IMR-90 (cell line): ENCODE measurements around the gene AMBRA1. TPM values are rescaled to one million over a fixed set of nuclear protein-coding genes. Genes with fewer than 3 reads are reported as not detected.

Experiments
- ATAC-seq: fragments of 200-7000 bp; cut with Tn5 transposase; 2 replicates; pipeline ENCODE4 v1.9.1; 2020; ENCODE audit warnings: low read depth, mild to moderate bottlenecking, moderate library complexity
- BruUV-seq: library from RNA; stranded (reverse); fragments of 400-500 nt; replicated peaks from 2 replicates; lab custom pipeline; 2021; lab: Mats Ljungman, UMichigan
- CTCF ChIA-PET: fragments of 300-600 bp; formaldehyde crosslinking; extraction: SDS; loops from one replicate; lab custom pipeline; 2021; ENCODE audit warnings: antibody characterized with exemption; lab: Yijun Ruan, JAX
- POLR2A ChIA-PET: fragments of 300-600 bp; sonication (Branson Sonifier 250); formaldehyde crosslinking; loops from one replicate; lab custom pipeline; 2022; ENCODE audit warnings: antibody characterized with exemption; ENCODE audit not compliant: unreplicated experiment; lab: Charles Lee
- DNase-seq: peaks from one replicate; pipeline ENCODE4 v3.0.0; 2013
- H2AFZ ChIP-seq: replicated peaks from 2 replicates; pipeline ENCODE3; 2013; ENCODE audit warnings: low read length, mild to moderate bottlenecking; ENCODE audit not compliant: poor library complexity
- H2AK5ac ChIP-seq: 2 replicates; pipeline ENCODE4 v1.6.1; 2013; ENCODE audit warnings: low read depth, low read length, inconsistent platforms
- H2AK9ac ChIP-seq: replicated peaks from 2 replicates; pipeline ENCODE3; 2013; ENCODE audit warnings: mild to moderate bottlenecking, low read depth, low read length, moderate library complexity; ENCODE audit not compliant: poor library complexity
- H2BK120ac ChIP-seq: 2 replicates; pipeline ENCODE4 v1.6.1; 2013; ENCODE audit warnings: low read depth, low read length, inconsistent platforms
- H2BK15ac ChIP-seq: 3 replicates; pipeline ENCODE4 v1.6.1; 2013; ENCODE audit warnings: low read depth, low read length, inconsistent platforms
- H2BK20ac ChIP-seq: 2 replicates; pipeline ENCODE4 v1.6.1; 2013; ENCODE audit warnings: low read depth, mild to moderate bottlenecking, inconsistent platforms, low read length, moderate library complexity
- H2BK5ac ChIP-seq: 2 replicates; pipeline ENCODE4 v1.6.1; 2013; ENCODE audit warnings: mild to moderate bottlenecking, low read depth, low read length, inconsistent platforms; ENCODE audit not compliant: poor library complexity, severe bottlenecking
- H3K14ac ChIP-seq: replicated peaks from 2 replicates; pipeline ENCODE4 v1.6.1; 2013; ENCODE audit warnings: low read depth, low read length, inconsistent platforms
- H3K18ac ChIP-seq: 2 replicates; pipeline ENCODE4 v1.6.1; 2013; ENCODE audit warnings: low read depth, low read length, control low read depth
- H3K23ac ChIP-seq: 2 replicates; pipeline ENCODE4 v1.6.1; 2013; ENCODE audit warnings: low read depth, low read length, inconsistent platforms
- H3K27ac ChIP-seq: 2 replicates; pipeline ENCODE4 v1.5.1; 2013; ENCODE audit warnings: mild to moderate bottlenecking, control low read depth, low read length; ENCODE audit not compliant: insufficient read depth
- H3K27me3 ChIP-seq: 2 replicates; pipeline ENCODE4 v1.6.1; 2013; ENCODE audit warnings: low read length; ENCODE audit not compliant: control insufficient read depth, insufficient read depth
- H3K36me3 ChIP-seq: 2 replicates; pipeline ENCODE4 v1.6.1; 2013; ENCODE audit warnings: low read length, mixed read lengths; ENCODE audit not compliant: control insufficient read depth, insufficient read depth
- H3K4ac ChIP-seq: 2 replicates; pipeline ENCODE4 v1.6.1; 2013; ENCODE audit warnings: low read depth, low read length, inconsistent platforms
- H3K4me1 ChIP-seq: 2 replicates; pipeline ENCODE4 v1.6.1; 2013; ENCODE audit warnings: low read length, mixed read lengths; ENCODE audit not compliant: control insufficient read depth, insufficient read depth
- H3K4me2 ChIP-seq: 2 replicates; pipeline ENCODE4 v1.6.1; 2013; ENCODE audit warnings: low read depth, mild to moderate bottlenecking, control low read depth, low read length, moderate library complexity
- H3K4me3 ChIP-seq: 2 replicates; pipeline ENCODE4 v1.5.1; 2013; ENCODE audit warnings: low read depth, mild to moderate bottlenecking, control low read depth, low read length, moderate library complexity; ENCODE audit not compliant: insufficient read depth
- H3K56ac ChIP-seq: 2 replicates; pipeline ENCODE4 v1.6.1; 2013; ENCODE audit warnings: low read length, inconsistent platforms; ENCODE audit not compliant: insufficient read depth; ENCODE audit errors: extremely low read depth
- H3K79me1 ChIP-seq, 2 experiments: 2 replicates each; pipeline ENCODE4 v1.6.1; 2013; ENCODE audit warnings: low read length in 2 of 2, inconsistent platforms in 1 of 2, low read depth in 1 of 2
- H3K9ac ChIP-seq: 2 replicates; pipeline ENCODE4 v1.6.1; 2013; ENCODE audit warnings: low read depth, low read length, control low read depth
- H3K9me1 ChIP-seq: 2 replicates; pipeline ENCODE4 v1.6.1; 2013; ENCODE audit warnings: low read length, inconsistent platforms; ENCODE audit not compliant: insufficient read depth
- H3K9me3 ChIP-seq: 2 replicates; pipeline ENCODE4 v1.6.1; 2013; ENCODE audit warnings: low read length; ENCODE audit not compliant: control insufficient read depth, insufficient read depth
- H4K20me1 ChIP-seq: 2 replicates; pipeline ENCODE4 v1.6.1; 2013; ENCODE audit warnings: low read length, inconsistent platforms; ENCODE audit not compliant: insufficient read depth
- H4K5ac ChIP-seq: 2 replicates; pipeline ENCODE4 v1.6.1; 2013; ENCODE audit warnings: mild to moderate bottlenecking, low read depth, low read length, control low read depth
- H4K8ac ChIP-seq, 2 experiments: 2 replicates each; pipeline ENCODE4 v1.6.1; 2013; ENCODE audit warnings: low read depth in 2 of 2, low read length in 2 of 2, control low read depth in 1 of 2, inconsistent platforms in 1 of 2
- H4K91ac ChIP-seq: 2 replicates; pipeline ENCODE4 v1.6.1; 2013; ENCODE audit warnings: low read depth, low read length, inconsistent platforms; ENCODE audit not compliant: insufficient read depth
- MAFK ChIP-seq: IDR thresholded peaks from 2 replicates; pipeline ENCODE4 v1.6.1; 2012; ENCODE audit warnings: low read depth, low read length, improper control_type of control experiment
- POLR2A ChIP-seq: IDR thresholded peaks from 2 replicates; pipeline ENCODE4 v1.6.1; 2012; ENCODE audit warnings: mild to moderate bottlenecking, low read depth, low read length
- RAD21 ChIP-seq: IDR thresholded peaks from 2 replicates; pipeline ENCODE4 v1.6.1; 2012; ENCODE audit warnings: low read length, improper control_type of control experiment
- RFX5 ChIP-seq: IDR thresholded peaks from 2 replicates; pipeline ENCODE4 v1.8.0; 2012; ENCODE audit warnings: low read depth, mild to moderate bottlenecking, low read length, moderate library complexity
- WGBS, 2 experiments: methylation state at CpG; one replicate each; pipeline versions ENCODE4 v1.1.5 to v1.1.7; 2013; ENCODE audit warnings: missing lambda C conversion rate in 2 of 2; ENCODE audit not compliant: insufficient read length in 1 of 2; ENCODE audit errors: extremely low coverage in 2 of 2; 5-methylcytosine and 5-hydroxymethylcytosine counted together
- dilution Hi-C: fragments of 300-500 bp; cut with HindIII; formaldehyde crosslinking; loops from one replicate; pipeline ENCODE4 v1.14.3; 2018; ENCODE audit warnings: low sequenced_read_pairs; ENCODE audit not compliant: unreplicated experiment
- in situ Hi-C: fragments of 300-500 bp; cut with MboI; formaldehyde crosslinking; loops from 3 replicates; pipeline ENCODE4 v1.14.3; 2019; ENCODE audit warnings: low sequenced_read_pairs, inconsistent platforms, mixed read lengths
- intact Hi-C: fragments of 100-400 bp; cut with micrococcal nuclease; formaldehyde crosslinking; loops from 2 replicates; pipeline ENCODE4 v1.10.0; 2022
- polyA plus RNA-seq, 3 experiments: library from polyadenylated mRNA; depleted of rRNA; stranded (reverse); fragments of >200 nt; gene quantifications; 2 replicates each; pipeline ENCODE4 v1.2.3, GENCODE V29; 2012; ENCODE audit warnings: low replicate concordance in 1 of 3
- total RNA-seq: library from RNA; depleted of rRNA; stranded (reverse); fragments of >200 nt; gene quantifications from 2 replicates; pipeline ENCODE4 v1.2.3, GENCODE V29; 2012

Gene AMBRA1
- total and polyA plus RNA-seq, 2 of the 4 experiments (the other 2 are of a cell fraction): 9.4 to 18.3 TPM

GRCh38 chr11:46630237-46630636, 36.4 kb upstream of the AMBRA1 start:
- no peaks in the 10 kb centered on the region for H3K4me1 ChIP-seq
- H4K5ac ChIP-seq: no peak overlapping the region
- H3K18ac ChIP-seq: no peak overlapping the region
- H3K27me3 ChIP-seq: no peaks in the 10 kb centered on the region
- no peak overlapping the region for H4K91ac ChIP-seq
- in situ Hi-C loops: no loop called here
- H3K27ac ChIP-seq: no peak overlapping the region
- H2AFZ ChIP-seq: no peak overlapping the region
- H3K23ac ChIP-seq: no peak overlapping the region
- no TSS peak for BruUV-seq
- no peak overlapping the region for H3K4me2 ChIP-seq
- TF ChIP-seq MAFK (no peak), POLR2A (no peak), RFX5 (no peak), RAD21 (no peak)
- CTCF ChIA-PET: interaction anchor here (2.1 kb wide), 1 partner anchor 12 kb away, joined by 6 read pairs; the partner anchor contains the start of gene ATG13
- POLR2A ChIA-PET: no interaction called here
- H3K36me3 ChIP-seq: peaks cover 25% of the 10 kb centered on the region
- dilution Hi-C loops: no loop called here
- no peak overlapping the region for H2BK120ac ChIP-seq
- ATAC-seq (no peak), DNase-seq (no peak)
- WGBS, 2 experiments: no CpG with 5 or more reads among the region's 1 CpG
- intact Hi-C loops: no loop called here
- H4K8ac ChIP-seq: no peak overlapping the region
- no peak overlapping the region for H3K56ac ChIP-seq
- H3K14ac ChIP-seq: no peak overlapping the region
- H4K20me1 ChIP-seq: peaks cover 2% of the 10 kb centered on the region; the same call in 1 of the 2 replicates
- no peak overlapping the region for H3K9ac ChIP-seq
- peaks cover 23 to 41% of the 10 kb centered on the region in 2 experiments for H3K79me1 ChIP-seq
- H2BK5ac ChIP-seq: no peak overlapping the region
- H2BK20ac ChIP-seq: no peak overlapping the region
- H2BK15ac ChIP-seq: no peak overlapping the region
- H3K4me3 ChIP-seq: no peak overlapping the region
- H3K9me1 ChIP-seq: no peaks in the 10 kb centered on the region
- no peak overlapping the region for H2AK5ac ChIP-seq
- no peak overlapping the region for H2AK9ac ChIP-seq
- H3K4ac ChIP-seq: no peak overlapping the region
- H3K9me3 ChIP-seq: no peaks in the 10 kb centered on the region
